T-helper 17 cell (primary cell): Measurements from ENCODE around the gene TLE2. TPM values are rescaled to one million over a fixed set of nuclear protein-coding genes. Genes with fewer than 3 reads are reported as not detected.
A peak's percentile ranks its signal among the peaks of the same experiment; 100 is the strongest.

ENCODE experiments used
- ATAC-seq: fragments of 150-1000 bp; cut with Tn5 transposase; 2 replicates; pipeline ENCODE4 v1.10.0; 2021; ENCODE audit warnings: mild to moderate bottlenecking, moderate library complexity
- DNase-seq, 3 donors: peaks; one replicate each; pipeline versions ENCODE4 v3.0.0 to v3.0.0-alpha.2; 2020 to 2021
- H3K9me3 ChIP-seq: one replicate; pipeline ENCODE4 v1.7.0; 2013; ENCODE audit warnings: low read length, mild to moderate bottlenecking; ENCODE audit not compliant: control insufficient read depth, poor library complexity, severe bottlenecking
- H3K27ac Mint-ChIP-seq: one replicate; pipeline ENCODE4 v1.8.0; 2022; ENCODE audit warnings: mild to moderate bottlenecking, moderate library complexity, mixed read lengths
- H3K27me3 Mint-ChIP-seq: one replicate; pipeline ENCODE4 v1.8.0; 2022; ENCODE audit warnings: mixed read lengths
- H3K36me3 Mint-ChIP-seq: one replicate; pipeline ENCODE4 v1.8.0; 2022; ENCODE audit warnings: low read depth, mixed read lengths
- H3K4me1 Mint-ChIP-seq: one replicate; pipeline ENCODE4 v1.8.0; 2022; ENCODE audit warnings: mild to moderate bottlenecking, mixed read lengths
- H3K4me3 Mint-ChIP-seq: one replicate; pipeline ENCODE4 v1.8.0; 2022; ENCODE audit warnings: mild to moderate bottlenecking, moderate library complexity, mixed read lengths
- total RNA-seq, 4 donors: library from RNA in 2 of 4; stranded (reverse) in 2 of 4; gene quantifications; one replicate each; pipeline ENCODE4 v1.2.3 and lab custom pipeline; 2022 to 2026

Gene TLE2
- total RNA-seq (10 to 100 TPM in 1 of 2 donors, 1 to 10 TPM in 1; 9.5 to 13.1 TPM), total RNA-seq (lab: John Stamatoyannopoulos, UW) (6.7 to 10.1 reads per million in 2 donors)

DNA sequence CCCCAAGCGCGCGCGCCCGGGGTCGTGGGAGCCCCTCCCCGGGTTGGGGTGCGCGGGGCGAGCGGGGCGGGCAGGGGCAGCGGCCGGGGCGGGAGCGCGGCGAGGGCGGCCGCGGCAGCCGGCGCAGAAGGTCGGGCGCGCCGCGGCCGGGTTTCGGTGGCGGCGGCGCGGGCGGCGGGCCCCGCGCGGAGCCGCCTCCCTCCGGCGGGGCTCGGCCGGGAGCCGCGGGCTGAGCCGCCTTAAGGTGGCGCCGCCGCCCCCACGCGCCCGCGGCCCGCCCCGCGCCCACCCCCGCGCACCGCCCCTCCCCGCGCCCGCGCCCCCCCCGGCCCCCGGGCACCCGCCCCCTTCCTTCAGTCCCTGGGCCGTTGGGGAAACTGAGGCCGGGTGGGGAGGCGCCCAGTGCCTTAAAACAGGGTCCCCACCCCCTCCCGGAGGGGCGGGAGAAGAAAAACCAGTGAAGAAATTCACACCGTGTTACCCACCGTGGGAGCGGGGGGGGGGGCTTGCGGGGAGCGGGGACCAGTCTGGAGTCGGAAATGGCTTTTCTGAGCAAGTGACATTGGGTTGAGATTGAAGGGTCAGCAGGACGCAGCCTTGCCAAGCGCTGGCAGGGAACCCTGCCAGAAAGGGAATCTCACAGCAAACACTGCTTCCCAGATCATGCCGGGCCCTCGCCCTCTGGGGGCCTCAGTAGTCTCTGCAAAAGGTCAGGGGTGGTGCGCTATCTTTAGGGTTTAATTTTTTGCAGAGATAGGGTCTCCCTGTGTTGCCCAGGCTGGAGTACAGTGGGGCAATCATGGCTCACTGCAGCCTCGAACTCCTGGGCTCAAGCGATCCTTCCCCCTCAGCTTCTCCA is at the start of gene TLE2:
Gene TLE2, minus strand, starts transcription at position 216 of the 859 bp plus-strand sequence. CDS start 376 bp downstream, outside the sequence.
- H3K9me3 ChIP-seq = no peaks in the 10 kb centered on the region
- H3K36me3 Mint-ChIP-seq = peaks cover 2% of the 10 kb centered on the region
- H3K27me3 Mint-ChIP-seq = peaks cover 6% of the 10 kb centered on the region
- peaks cover 23% of the 10 kb centered on the region for H3K4me1 Mint-ChIP-seq
- DNase-seq (peak in 1 of 3 donors; percentile 34), ATAC-seq (peak; percentile 75)
- peak within 1 kb of the TSS; percentile 86 for H3K4me3 Mint-ChIP-seq
- no peak within 1 kb of the TSS for H3K27ac Mint-ChIP-seq

DNA sequence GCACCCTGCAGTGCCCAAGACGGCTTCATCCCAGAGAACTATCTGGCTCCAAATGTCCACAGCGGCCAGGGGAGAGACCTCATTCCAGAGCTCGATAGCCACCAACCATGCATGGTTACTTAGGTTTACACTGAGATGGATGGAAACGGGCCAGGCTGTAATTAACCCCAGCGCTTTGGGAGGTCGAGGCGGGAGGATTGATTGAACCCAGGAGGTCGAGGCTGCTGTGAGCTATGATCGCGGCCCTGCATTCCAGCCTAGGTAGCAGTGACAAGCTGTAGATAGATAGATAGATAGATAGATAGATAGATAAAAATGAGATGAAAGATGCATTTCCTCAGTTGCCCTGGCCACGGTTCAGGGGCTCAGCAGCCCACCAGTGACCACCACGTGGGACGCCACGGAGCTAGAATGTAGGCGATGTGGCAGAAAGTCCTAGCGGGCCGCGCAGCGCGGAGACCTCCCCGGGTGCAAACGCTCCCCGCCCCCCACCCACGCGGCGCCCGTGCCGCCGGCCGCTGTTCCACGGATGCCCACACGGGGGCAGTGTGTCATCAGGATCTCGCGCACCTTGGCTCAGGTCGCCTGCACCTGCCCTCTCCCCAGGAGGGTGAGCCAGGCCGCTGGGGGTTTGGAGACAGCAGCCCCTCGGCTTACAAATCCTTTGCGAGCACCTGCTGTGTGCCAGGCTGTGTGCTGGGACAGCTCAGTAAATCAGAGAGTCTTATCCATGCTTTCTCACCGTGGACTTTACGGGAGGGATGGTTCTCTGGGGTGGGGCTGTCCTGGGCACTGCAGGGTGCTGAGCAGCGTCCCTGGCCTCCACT is 46.7 kb upstream of the TLE2 start:
- Mint-ChIP-seq H3K27me3 (no peaks in the 10 kb centered on the region), H3K4me3 (no peak overlapping the region), H3K4me1 (peaks cover 2% of the 10 kb centered on the region), H3K27ac (peak overlapping the region; percentile 47), H3K36me3 (no peaks in the 10 kb centered on the region)
- ATAC-seq (peak; percentile 99), DNase-seq (peak; percentile 68 to 78 (median 70))
- no peaks in the 10 kb centered on the region for H3K9me3 ChIP-seq

DNA sequence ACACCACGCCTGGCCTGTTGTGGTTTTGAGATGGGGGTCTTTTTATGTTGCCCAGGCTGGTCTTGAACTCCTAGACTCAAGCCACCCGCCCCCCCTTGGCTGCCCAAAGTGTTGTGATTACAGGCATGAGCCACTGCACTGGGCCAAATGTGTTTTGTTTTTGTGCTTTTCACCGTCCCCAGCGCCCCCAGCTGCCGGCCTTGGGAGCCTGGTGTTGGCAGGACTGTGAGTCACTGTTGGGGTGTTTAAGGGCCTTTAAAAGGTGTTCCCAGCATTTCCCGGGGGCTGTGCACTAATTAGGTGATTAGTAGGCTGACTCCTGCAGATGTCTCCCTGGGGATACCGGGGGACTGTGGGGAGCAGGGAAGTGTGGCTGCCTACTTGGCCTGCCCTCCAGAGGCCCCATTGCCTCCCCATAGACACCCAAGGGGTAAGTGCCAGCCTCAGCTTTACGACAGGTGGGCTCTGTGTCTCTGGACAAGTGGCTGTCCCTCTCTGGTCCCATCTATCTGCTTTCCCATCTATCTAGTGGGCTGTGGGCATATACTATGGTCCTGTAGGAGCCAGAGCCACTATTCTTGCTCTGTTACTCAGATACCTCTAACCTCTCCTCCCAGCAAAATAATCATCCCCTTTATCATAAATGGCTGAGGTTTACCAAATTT is 45.0 kb upstream of the TLE2 start:
- DNase-seq (no peak), ATAC-seq (no peak)
- Mint-ChIP-seq H3K27me3 (no peaks in the 10 kb centered on the region), H3K4me3 (no peak overlapping the region), H3K4me1 (peaks cover 2% of the 10 kb centered on the region), H3K27ac (no peak overlapping the region), H3K36me3 (no peaks in the 10 kb centered on the region)
- H3K9me3 ChIP-seq = no peaks in the 10 kb centered on the region

DNA sequence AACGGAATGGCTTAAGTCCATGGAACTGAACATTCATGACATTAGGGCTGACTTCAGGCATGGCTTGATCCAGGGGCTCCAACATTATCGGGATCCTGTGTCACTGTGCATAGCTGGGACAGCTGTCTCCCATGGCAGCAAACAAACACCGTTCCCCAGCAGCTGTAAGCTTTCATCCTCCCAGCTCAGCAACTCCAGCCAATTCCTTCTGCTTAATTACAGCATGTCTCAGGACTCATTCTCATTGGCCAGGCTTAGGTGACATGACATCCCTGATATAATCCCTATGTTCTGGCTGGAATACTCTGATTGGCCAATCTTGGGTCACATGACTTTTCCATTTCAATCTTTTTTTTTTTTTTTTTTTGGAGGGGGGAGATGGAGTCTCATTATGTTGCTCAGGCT is 44.1 kb upstream of the TLE2 start:
- Mint-ChIP-seq H3K4me1 (peaks cover 2% of the 10 kb centered on the region), H3K27ac (no peak overlapping the region), H3K27me3 (no peaks in the 10 kb centered on the region), H3K4me3 (no peak overlapping the region), H3K36me3 (no peaks in the 10 kb centered on the region)
- ATAC-seq (no peak), DNase-seq (no peak)
- no peaks in the 10 kb centered on the region for H3K9me3 ChIP-seq

DNA sequence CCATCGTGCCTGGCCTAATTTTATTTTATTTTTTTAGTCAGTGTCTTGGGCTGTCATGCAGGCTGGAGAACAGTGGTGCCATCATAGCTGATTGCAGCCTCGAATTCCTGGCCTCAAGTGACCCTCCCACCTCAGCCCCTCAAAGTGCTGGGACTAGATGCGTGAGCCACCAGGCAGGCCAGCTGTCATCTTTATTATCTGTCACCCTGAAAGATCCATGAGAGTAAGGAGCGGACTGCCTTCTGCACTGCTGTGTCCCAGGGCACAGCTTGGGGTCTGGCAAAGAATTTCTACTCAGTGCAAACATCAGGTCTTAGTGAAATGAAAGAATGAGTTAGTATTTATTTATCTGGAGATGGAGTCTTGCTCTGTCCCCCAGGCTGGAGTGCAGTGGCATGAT is 42.7 kb upstream of the TLE2 start:
- no peaks in the 10 kb centered on the region for H3K9me3 ChIP-seq
- ATAC-seq (no peak), DNase-seq (no peak)
- Mint-ChIP-seq H3K4me1 (peaks cover 5% of the 10 kb centered on the region), H3K36me3 (no peaks in the 10 kb centered on the region), H3K4me3 (peak overlapping the region; percentile 45), H3K27ac (no peak overlapping the region), H3K27me3 (no peaks in the 10 kb centered on the region)

DNA sequence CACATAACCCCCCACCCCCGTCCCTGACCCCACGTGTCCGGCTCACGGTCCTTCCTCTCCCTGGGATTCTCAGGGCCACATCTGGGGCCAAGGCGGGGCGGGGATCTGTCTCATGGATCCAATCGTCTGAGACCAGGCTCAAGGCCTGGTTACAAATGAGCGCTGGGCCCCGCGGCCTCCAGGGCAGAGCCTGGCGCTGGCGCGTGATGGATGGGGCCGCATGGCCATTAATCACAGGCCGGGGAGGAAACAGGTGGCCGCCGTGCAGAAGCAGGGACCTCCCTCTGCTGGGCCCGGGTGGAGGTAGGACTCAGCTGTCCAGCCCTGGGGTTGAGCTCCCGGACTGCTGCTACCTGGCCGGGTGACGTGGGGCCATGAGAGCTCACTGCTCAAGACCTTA is 39.0 kb upstream of the TLE2 start:
- peaks cover 6% of the 10 kb centered on the region for H3K4me1 Mint-ChIP-seq
- no peaks in the 10 kb centered on the region for H3K27me3 Mint-ChIP-seq
- DNase-seq = no peak
- no peak for ATAC-seq
- H3K9me3 ChIP-seq = no peaks in the 10 kb centered on the region
- no peaks in the 10 kb centered on the region for H3K36me3 Mint-ChIP-seq
- H3K4me3 Mint-ChIP-seq = no peak overlapping the region
- H3K27ac Mint-ChIP-seq = no peak overlapping the region

DNA sequence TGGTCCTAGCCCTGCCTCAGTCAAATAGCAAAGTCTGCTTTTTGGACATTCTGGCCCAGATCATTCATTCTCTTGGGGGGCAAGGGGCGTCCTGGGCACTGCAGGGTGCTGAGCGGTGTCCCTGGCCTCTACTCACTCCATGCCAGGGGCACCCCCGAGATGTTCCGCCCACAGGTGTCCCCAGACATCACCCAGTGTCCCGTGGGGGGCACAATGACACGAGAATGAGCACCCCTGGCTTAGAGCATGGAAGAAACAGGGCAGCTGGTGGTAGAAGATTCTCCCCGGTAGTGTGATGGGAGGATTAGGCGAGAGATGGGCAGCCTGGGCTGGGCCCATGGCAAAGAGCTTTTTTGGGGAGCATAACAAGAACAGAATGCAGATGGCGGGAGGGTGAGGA is 38.5 kb upstream of the TLE2 start:
- Mint-ChIP-seq H3K4me1 (peaks cover 12% of the 10 kb centered on the region), H3K4me3 (no peak overlapping the region), H3K27ac (no peak overlapping the region), H3K36me3 (no peaks in the 10 kb centered on the region), H3K27me3 (no peaks in the 10 kb centered on the region)
- H3K9me3 ChIP-seq = no peaks in the 10 kb centered on the region
- no peak for ATAC-seq
- no peak for DNase-seq

DNA sequence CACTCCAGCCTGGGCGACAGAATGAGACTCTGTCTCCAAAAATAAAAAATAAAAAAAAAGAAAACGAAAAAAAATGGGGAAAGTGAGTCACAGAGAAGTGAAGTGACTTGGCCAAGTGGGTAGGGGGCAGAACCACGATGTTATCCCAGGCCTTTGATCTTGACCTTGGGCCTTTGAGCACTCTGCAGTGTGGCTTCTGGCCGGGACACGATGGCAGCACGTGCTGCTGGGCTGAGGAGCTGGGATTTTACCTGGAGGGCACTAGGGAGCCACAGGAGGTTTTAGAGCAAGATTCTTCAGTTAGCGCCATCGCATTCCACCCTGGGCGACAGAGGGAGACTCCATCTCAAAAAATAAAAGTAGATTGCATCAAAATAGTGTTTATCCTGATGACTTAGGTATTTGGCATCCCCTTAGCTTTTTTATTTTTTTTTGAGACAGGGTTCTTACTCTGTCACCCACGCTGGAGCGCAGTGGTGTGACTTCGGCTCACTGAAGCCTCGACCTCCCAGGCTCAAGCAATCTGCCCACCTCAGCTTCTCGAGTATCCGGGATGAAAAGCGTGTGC is 37.5 kb upstream of the TLE2 start:
- Mint-ChIP-seq H3K4me3 (no peak overlapping the region), H3K4me1 (peaks cover 12% of the 10 kb centered on the region), H3K36me3 (no peaks in the 10 kb centered on the region), H3K27me3 (no peaks in the 10 kb centered on the region), H3K27ac (peak overlapping the region; percentile 41)
- H3K9me3 ChIP-seq = no peaks in the 10 kb centered on the region
- ATAC-seq = no peak
- no peak for DNase-seq

DNA sequence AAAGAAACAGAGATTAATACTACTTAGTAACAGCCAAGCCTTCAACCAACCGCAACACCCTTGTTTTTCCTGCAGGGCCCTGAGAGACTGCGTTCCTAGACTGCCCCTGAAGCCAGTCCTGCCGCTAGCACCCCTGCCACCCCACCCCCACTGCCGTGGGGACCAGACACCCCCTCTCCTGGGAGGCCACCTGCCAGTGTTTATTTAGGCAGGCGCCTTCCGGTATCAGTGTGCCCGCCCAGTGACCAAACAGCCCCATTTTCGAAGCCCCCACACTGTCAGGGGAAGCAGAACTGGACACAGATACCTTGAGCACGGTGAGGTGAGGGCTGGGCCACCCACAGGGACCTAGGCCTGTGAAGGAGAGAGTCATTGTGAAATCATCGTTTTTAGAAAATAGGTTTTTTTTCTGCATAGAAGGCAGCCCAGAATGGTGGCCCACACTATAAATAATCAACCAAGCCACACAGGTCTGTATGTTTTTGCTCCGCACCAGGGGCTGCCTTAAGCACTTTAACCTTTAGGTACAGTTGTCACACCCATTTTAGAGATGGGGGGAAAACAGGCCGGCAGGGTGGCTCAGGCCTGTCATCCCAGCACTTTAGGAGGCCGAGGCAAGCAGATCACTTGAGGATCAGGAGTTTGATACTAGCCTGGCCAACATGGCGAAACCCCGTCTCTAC is 36.7 kb upstream of the TLE2 start:
- no peaks in the 10 kb centered on the region for H3K27me3 Mint-ChIP-seq
- DNase-seq (no peak), ATAC-seq (no peak)
- H3K36me3 Mint-ChIP-seq = no peaks in the 10 kb centered on the region
- H3K4me1 Mint-ChIP-seq = peaks cover 14% of the 10 kb centered on the region
- H3K9me3 ChIP-seq = no peaks in the 10 kb centered on the region
- H3K4me3 Mint-ChIP-seq = peak overlapping the region; percentile 19
- H3K27ac Mint-ChIP-seq = peak overlapping the region; percentile 41

DNA sequence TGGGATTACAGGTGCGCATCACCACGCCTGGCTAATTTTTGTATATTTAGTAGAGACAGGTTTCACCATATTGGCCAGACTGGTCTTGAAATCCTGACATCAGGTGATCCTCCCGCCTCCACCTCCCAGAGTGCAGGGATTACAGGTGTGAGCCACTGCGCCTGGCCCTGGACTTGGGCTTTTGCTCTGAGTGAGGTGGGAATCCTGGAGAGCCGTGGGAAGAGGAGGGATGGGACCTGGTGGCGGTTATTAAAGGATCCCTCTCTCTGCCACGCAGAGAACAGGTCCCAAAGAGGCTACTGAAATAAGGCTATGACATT is 34.9 kb upstream of the TLE2 start:
- no peaks in the 10 kb centered on the region for H3K9me3 ChIP-seq
- H3K4me3 Mint-ChIP-seq = peak overlapping the region; percentile 90
- no peaks in the 10 kb centered on the region for H3K36me3 Mint-ChIP-seq
- no peaks in the 10 kb centered on the region for H3K27me3 Mint-ChIP-seq
- H3K27ac Mint-ChIP-seq = peak overlapping the region; percentile 74
- no peak for ATAC-seq
- no peak for DNase-seq
- peaks cover 21% of the 10 kb centered on the region for H3K4me1 Mint-ChIP-seq

DNA sequence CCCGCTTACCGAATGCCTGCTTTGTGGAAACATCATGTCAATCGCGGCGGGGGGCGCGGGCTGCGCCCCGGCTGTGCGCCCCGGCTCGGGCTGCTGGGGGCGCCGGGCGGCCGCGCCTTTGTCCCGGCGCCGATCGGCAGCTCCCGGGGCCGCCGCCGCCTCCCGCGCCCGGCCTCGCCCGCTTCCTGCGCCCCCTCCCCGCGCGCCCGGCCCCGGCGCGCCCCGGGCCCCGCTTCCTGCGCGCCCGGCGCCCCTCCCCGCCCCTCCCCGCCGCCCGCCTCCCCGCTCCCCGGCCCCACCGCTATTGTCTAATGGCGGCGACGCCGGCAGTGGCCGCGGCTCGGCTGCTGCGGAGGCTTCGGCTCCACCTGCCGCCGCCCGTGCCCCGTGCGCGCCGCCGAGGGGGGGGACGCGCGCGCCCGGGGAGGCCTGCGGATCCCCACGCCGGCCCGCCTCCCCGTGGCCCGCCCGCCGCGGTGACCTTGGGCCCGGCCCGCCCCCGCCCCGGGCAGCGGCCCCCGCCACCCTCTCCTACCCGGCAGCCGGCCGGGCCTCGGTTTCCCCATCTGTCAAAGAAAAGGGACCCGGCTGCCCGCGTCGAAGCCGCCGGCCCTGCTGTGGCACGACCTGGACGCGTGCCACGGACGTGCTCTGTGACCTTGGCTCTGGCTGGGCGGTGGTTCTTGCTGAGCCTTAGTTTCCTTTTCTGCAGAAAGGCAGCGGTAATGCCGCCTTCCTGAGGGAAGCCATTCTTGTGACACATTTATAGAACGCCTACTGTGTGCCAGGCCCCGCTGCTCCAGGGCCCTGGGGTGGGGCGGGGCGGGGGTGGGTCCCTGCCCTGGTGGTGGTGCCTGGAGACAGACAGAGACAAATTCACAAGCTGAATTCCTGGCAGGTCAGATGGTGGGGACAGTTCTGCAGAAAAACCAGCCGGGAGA is 33.4 kb upstream of the TLE2 start, which contains the start of gene TLE5:
Gene TLE5, minus strand, starts transcription at position 331 of the 941 bp plus-strand sequence. Its CDS starts 295 bp downstream, at position 36.
- ATAC-seq = peak; percentile 76
- DNase-seq = peak; percentile 70 to 78 (median 76)
- Mint-ChIP-seq H3K4me3 (peak within 1 kb of the TSS; percentile 90), H3K4me1 (peaks cover 26% of the 10 kb centered on the region), H3K27me3 (no peaks in the 10 kb centered on the region), H3K27ac (peak within 1 kb of the TSS; percentile 84), H3K36me3 (no peaks in the 10 kb centered on the region)
- H3K9me3 ChIP-seq = no peaks in the 10 kb centered on the region
